Nephron (organoid): ENCODE data around the gene KSR1.

Experiments used
- H3K27ac Mint-ChIP-seq, 3 experiments: 2 replicates each; pipeline ENCODE4 v1.8.0; 2020; ENCODE audit warnings: mixed read lengths in 3 of 3, mild to moderate bottlenecking in 2 of 3, moderate library complexity in 1 of 3
- H3K27me3 Mint-ChIP-seq: 2 replicates; pipeline ENCODE4 v1.8.0; 2021; ENCODE audit warnings: low read depth, mild to moderate bottlenecking, moderate library complexity, mixed read lengths
- H3K36me3 Mint-ChIP-seq: 2 replicates; pipeline ENCODE4 v1.8.0; 2020; ENCODE audit warnings: low read depth, mixed read lengths
- H3K4me1 Mint-ChIP-seq: 2 replicates; pipeline ENCODE4 v1.8.0; 2020; ENCODE audit warnings: mixed read lengths
- H3K4me3 Mint-ChIP-seq, 3 experiments: 2 replicates each; pipeline ENCODE4 v1.8.0; 2020; ENCODE audit warnings: mild to moderate bottlenecking in 3 of 3, mixed read lengths in 3 of 3, moderate library complexity in 2 of 3
- H3K9me3 Mint-ChIP-seq: 2 replicates; pipeline ENCODE4 v1.8.0; 2020; ENCODE audit warnings: mixed read lengths
- TF ChIP-seq, protein P1 (sequence below), 3 experiments: fragments of 200-600 bp; sonication (generic); IDR thresholded peaks; one replicate each; pipeline ENCODE4 v1.5.0; 2021; ENCODE audit warnings: antibody characterized with exemption in 3 of 3; ENCODE audit not compliant: unreplicated experiment in 3 of 3

The KSR1 gene

DNA sequence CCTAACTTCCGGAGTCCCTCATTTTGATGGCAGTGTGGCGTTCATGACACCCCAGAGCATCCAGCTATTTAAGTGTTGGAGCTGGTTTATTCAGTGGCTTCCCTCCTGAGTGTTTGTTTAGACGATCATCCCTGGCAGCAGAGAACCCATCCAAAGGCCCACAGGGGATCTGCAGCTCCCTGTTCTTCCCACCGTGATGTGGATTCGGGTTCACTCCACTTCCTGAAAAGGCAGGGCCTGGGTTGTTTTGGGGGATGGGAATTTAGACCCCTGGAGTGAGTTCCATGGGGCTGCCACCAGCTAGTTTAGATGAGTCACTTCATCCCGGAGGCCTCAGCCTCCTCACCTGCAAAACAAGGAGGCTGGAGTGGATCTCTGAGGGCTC, 2.3 kb downstream of the KSR1 start:
- Mint-ChIP-seq H3K36me3 (no peaks in the 10 kb centered on the region), H3K4me1 (peaks cover 30% of the 10 kb centered on the region), H3K9me3 (no peaks in the 10 kb centered on the region), H3K27ac (peak overlapping the region; percentile 57 to 85 (median 81)), H3K27me3 (peaks cover 17% of the 10 kb centered on the region), H3K4me3 (peak overlapping the region; percentile 95 to 98 (median 95))
- TF ChIP-seq, protein P1, sequence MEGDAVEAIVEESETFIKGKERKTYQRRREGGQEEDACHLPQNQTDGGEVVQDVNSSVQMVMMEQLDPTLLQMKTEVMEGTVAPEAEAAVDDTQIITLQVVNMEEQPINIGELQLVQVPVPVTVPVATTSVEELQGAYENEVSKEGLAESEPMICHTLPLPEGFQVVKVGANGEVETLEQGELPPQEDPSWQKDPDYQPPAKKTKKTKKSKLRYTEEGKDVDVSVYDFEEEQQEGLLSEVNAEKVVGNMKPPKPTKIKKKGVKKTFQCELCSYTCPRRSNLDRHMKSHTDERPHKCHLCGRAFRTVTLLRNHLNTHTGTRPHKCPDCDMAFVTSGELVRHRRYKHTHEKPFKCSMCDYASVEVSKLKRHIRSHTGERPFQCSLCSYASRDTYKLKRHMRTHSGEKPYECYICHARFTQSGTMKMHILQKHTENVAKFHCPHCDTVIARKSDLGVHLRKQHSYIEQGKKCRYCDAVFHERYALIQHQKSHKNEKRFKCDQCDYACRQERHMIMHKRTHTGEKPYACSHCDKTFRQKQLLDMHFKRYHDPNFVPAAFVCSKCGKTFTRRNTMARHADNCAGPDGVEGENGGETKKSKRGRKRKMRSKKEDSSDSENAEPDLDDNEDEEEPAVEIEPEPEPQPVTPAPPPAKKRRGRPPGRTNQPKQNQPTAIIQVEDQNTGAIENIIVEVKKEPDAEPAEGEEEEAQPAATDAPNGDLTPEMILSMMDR (IDR thresholded peaks at IDR 0.05; ENCODE audit: unreplicated experiment in 3 of 3): no peak

DNA sequence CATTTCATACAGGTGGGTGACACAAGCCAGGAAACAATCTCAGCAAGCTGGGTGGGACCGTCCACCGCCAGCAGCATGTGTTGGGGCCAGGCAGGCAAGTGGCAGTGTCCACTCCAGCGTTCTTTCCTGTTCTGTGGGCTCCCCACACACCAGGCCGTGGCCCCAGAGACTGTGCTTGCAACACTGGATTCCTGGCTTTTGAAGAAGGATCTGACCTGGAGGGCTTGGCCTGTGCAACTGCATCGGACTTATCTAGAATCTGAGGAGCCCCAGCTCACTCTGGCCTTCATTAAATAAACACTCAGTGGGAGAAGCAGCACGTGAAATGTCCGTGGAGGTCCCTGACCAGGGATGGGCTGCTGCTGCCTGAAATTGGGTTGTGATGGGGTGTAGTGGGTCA, 3.2 kb downstream of the KSR1 start:
- H3K27me3 Mint-ChIP-seq: peaks cover 13% of the 10 kb centered on the region
- no peaks in the 10 kb centered on the region for H3K9me3 Mint-ChIP-seq
- H3K36me3 Mint-ChIP-seq: no peaks in the 10 kb centered on the region

DNA sequence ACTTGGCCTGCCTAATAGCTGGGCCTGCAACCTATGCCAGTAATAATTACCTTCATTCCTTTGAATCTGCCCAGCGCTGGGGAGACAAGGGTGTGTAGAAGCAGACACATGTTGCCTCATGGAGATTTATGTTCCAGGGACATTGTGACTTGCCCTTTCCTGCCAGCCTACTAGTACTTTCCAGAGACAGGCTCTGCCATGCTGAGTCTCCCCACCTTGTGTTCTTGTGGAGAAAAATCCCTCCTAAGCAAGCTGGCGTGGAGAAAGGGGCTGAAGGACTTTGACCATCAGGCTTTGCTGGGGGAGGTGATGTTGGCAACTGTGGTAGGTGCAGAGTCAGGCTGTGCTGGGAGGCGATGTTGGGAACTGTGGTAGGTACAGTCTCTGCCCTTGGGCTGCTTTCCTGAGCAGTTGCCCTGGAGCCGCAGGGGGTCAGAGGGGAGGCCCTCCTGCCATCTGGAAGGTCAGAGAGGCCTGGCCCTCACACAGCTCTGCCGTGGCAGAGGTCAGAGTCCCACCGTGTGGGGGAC, 4.0 kb downstream of the KSR1 start:
- Mint-ChIP-seq H3K9me3 (no peaks in the 10 kb centered on the region), H3K36me3 (no peaks in the 10 kb centered on the region), H3K27ac (peak overlapping the region; percentile 57 to 88 (median 64)), H3K4me3 (no peak overlapping the region), H3K4me1 (peaks cover 34% of the 10 kb centered on the region), H3K27me3 (peaks cover 10% of the 10 kb centered on the region)
- TF ChIP-seq, protein P1 (IDR thresholded peaks at IDR 0.05; ENCODE audit: unreplicated experiment in 3 of 3): no peak

More for the DNA sequence above, 3.2 kb downstream of the KSR1 start:
- TF ChIP-seq, protein P1 (IDR thresholded peaks at IDR 0.05; ENCODE audit: unreplicated experiment in 3 of 3): no peak
- Mint-ChIP-seq H3K27ac (peak overlapping the region; percentile 42 to 88 (median 57)), H3K4me1 (peaks cover 30% of the 10 kb centered on the region), H3K4me3 (peak overlapping the region; percentile 56 to 98 (median 69))

DNA sequence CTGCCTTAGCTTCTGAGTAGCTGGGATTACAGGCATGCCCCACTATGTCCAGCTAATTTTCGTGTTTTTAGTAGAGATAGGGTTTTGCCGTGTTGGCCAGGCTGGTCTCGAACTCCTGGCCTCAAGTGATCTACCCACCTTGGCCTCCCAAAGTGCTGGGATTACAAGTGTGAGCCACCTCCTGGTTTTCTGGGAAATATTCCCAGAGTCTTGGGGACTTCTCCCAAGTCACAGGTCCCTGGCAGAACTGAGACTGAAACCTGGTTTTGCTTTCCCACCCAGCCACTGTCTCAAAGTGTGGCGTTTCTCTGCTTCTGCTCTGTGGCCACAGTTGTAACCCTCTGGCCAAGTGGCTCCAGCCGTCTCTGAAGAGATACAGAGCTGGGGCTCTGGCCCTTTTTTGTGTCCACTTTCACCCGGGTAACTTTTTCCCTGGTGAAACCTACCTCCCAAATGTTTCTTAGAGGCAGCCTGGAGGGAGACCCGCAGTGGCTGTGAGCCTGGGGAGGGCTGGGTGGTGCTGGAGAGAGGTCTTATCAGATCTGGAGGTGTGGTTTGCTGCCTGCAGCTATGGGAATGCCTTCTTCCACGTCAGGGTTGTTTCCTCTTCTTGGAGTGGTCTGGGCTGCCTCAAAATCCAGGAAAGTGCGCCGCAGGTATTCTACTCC, 5.1 kb downstream of the KSR1 start:
- peak overlapping the region in 1 of 3 experiments; percentile 28 for H3K27ac Mint-ChIP-seq
- peaks cover 38% of the 10 kb centered on the region for H3K4me1 Mint-ChIP-seq
- H3K36me3 Mint-ChIP-seq: no peaks in the 10 kb centered on the region
- TF ChIP-seq, protein P1 (IDR thresholded peaks at IDR 0.05; ENCODE audit: unreplicated experiment in 3 of 3): no peak
- no peak overlapping the region for H3K4me3 Mint-ChIP-seq
- H3K27me3 Mint-ChIP-seq: peaks cover 10% of the 10 kb centered on the region
- H3K9me3 Mint-ChIP-seq: no peaks in the 10 kb centered on the region

DNA sequence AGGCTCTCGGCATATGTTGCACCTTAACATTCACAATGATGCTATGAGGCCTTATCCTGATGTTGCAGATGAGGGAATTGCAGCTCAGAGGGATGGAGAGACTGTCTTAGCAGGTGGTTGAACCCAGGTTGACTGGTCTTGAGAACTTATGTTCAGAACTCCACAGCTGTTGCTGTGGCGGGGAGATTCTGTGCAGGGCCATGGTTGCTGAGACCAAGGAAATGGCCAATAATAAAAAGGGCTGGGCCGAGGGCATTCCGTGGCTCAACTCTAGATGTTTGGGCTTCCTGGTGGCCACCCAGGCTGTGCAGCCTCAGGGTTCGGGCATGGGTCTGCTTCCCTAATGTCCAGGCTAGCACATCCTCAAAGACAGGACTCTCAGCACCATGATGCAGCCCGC, 5.9 kb downstream of the KSR1 start:
- H3K27ac Mint-ChIP-seq: no peak overlapping the region
- peaks cover 9% of the 10 kb centered on the region for H3K27me3 Mint-ChIP-seq
- no peaks in the 10 kb centered on the region for H3K36me3 Mint-ChIP-seq
- H3K4me3 Mint-ChIP-seq: no peak overlapping the region
- H3K4me1 Mint-ChIP-seq: peaks cover 42% of the 10 kb centered on the region
- no peaks in the 10 kb centered on the region for H3K9me3 Mint-ChIP-seq
- TF ChIP-seq, protein P1 (IDR thresholded peaks at IDR 0.05; ENCODE audit: unreplicated experiment in 3 of 3): no peak

DNA sequence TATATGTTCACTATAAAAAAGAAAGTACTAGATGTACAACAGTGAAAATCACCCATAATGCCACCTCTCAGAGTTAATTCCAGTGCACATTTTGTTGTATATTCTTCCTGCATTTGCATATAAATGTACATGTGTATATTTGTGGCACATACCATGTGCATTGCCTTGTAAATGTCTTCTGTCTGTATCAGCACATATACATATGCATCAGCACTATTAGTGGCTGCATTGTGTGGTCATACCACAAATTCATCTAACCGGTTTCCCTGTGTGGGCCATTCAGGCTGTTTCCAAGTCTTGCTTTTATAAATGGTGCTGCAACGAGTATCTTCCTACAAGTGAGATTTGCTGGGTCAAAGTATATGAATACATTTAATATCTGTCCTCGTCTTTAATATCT, 6.5 kb downstream of the KSR1 start:
- Mint-ChIP-seq H3K9me3 (no peaks in the 10 kb centered on the region), H3K36me3 (no peaks in the 10 kb centered on the region), H3K4me1 (peaks cover 40% of the 10 kb centered on the region), H3K4me3 (no peak overlapping the region), H3K27ac (no peak overlapping the region), H3K27me3 (peaks cover 4% of the 10 kb centered on the region)
- TF ChIP-seq, protein P1 (IDR thresholded peaks at IDR 0.05; ENCODE audit: unreplicated experiment in 3 of 3): no peak
